ENCODE results near the gene USP49. TPM values are rescaled to one million over a fixed set of nuclear protein-coding genes. Genes with fewer than 3 reads are reported as not detected.

Gene USP49
- total RNA-seq, 1 donor from 2014 or later: 2.4 TPM

DNA sequence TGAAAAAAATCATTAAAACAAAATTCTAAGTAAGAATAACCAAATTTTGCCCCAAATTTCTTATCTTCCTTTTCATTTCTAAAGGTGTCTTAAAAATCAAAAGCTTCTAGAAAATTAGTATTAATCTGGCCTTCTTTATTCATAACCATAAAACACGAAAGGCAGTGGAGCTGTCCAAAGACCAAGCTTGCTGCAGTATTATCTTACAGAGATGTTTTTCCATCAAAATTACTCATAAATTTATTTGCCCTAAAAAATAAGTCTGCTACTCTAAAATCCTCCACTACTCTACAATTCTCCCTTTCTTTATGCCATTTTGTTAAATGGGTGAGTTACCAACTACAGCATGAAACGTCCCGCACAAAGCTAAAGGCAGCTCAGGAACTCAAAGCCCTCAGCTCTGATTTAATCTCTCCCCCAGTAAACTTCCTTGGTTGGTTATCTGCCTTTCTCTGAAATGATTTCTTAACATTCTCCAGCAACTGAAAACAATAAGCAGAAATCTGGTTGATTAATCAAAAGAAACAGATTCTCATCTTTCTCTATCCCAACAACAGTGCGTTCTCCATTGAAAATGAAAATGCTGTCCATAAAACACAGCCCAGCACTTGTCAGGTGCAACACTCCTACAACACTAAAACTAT is 2.1 kb downstream of the USP49 start:
- DNase-seq (ENCODE audit: low read depth): no peak

DNA sequence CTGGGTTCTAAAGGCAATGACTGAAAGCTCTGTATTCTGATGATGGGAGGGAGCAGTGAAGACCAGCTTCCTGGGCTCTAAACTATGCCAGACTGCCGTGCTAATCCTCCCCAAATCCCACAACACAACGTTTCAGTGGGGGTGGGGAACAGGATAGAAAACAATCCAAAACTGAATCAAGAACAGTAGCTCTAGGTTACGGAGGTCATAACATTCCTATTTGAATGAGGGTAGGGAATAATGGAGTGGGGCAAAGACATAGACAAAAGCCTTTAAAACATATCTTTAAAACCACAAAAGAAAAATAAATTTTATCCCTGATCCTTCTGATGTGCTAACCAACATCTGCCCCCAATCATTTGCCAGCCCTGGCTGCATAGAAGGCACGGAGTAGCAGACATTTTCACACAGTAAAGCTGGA is 7.8 kb downstream of the USP49 start:
- Histone ChIP-seq H3K36me3 (ENCODE audit: control insufficient read depth, insufficient read depth, low read length) (no peaks in the 10 kb centered on the region), H3K4me3 (ENCODE audit: low read depth, low read length) (no peak overlapping the region), H3K27me3 (ENCODE audit: control insufficient read depth, insufficient read depth, low read length) (no peaks in the 10 kb centered on the region)
- DNase-seq (ENCODE audit: low read depth): no peak
- TF ChIP-seq, protein P1, sequence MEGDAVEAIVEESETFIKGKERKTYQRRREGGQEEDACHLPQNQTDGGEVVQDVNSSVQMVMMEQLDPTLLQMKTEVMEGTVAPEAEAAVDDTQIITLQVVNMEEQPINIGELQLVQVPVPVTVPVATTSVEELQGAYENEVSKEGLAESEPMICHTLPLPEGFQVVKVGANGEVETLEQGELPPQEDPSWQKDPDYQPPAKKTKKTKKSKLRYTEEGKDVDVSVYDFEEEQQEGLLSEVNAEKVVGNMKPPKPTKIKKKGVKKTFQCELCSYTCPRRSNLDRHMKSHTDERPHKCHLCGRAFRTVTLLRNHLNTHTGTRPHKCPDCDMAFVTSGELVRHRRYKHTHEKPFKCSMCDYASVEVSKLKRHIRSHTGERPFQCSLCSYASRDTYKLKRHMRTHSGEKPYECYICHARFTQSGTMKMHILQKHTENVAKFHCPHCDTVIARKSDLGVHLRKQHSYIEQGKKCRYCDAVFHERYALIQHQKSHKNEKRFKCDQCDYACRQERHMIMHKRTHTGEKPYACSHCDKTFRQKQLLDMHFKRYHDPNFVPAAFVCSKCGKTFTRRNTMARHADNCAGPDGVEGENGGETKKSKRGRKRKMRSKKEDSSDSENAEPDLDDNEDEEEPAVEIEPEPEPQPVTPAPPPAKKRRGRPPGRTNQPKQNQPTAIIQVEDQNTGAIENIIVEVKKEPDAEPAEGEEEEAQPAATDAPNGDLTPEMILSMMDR (IDR thresholded peaks at IDR 0.05; ENCODE audit: insufficient read depth, low read length, poor library complexity, severe bottlenecking): no peak

More for the DNA sequence above, 2.1 kb downstream of the USP49 start:
- TF ChIP-seq, protein P1 (IDR thresholded peaks at IDR 0.05; ENCODE audit: insufficient read depth, low read length, poor library complexity, severe bottlenecking): no peak
- no peaks in the 10 kb centered on the region for H3K36me3 ChIP-seq (ENCODE audit: control insufficient read depth, insufficient read depth, low read length)
- no peaks in the 10 kb centered on the region for H3K27me3 ChIP-seq (ENCODE audit: control insufficient read depth, insufficient read depth, low read length)
- H3K4me3 ChIP-seq (ENCODE audit: low read depth, low read length): no peak overlapping the region

DNA sequence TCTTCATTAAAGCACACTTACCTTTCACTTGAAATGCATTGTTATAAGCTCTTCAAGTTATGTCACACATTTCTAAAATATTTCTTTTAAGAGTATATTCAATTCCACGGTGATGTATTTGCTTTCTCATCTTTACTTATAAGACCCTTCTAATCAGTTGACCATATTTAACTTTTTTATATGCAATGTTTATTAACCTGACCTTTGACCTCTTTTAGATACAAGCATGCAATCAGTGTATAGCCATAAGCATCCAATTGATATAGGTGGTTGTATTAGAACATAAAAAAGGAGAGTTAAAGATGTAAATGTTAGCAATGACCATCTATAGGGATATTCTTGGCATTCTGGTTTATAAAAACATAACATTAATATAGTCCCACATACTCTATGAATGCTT is 9.2 kb downstream of the USP49 start:
- TF ChIP-seq, protein P1 (IDR thresholded peaks at IDR 0.05; ENCODE audit: insufficient read depth, low read length, poor library complexity, severe bottlenecking): no peak
- H3K27me3 ChIP-seq (ENCODE audit: control insufficient read depth, insufficient read depth, low read length): no peaks in the 10 kb centered on the region
- no peak for DNase-seq (ENCODE audit: low read depth)
- no peaks in the 10 kb centered on the region for H3K36me3 ChIP-seq (ENCODE audit: control insufficient read depth, insufficient read depth, low read length)
- H3K4me3 ChIP-seq (ENCODE audit: low read depth, low read length): no peak overlapping the region

DNA sequence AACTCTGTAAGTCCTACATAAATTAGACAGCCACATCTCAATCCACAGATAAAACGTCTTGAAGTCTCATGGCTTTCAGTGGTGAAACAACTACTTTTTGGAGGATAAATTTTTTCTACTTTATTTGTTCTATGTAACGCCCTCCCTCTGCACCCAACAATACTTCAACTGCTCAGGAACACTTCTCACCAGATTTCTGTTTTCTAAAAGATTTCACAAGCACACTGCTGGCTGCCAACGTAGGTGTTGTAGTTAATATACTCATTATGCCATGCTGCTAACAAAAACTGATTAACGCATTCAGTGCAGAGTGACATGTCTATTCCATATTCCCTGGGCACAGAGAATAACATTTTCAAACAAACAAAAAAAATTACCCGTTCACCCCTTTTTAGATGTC is 10.2 kb downstream of the USP49 start:
- TF ChIP-seq, protein P1 (IDR thresholded peaks at IDR 0.05; ENCODE audit: insufficient read depth, low read length, poor library complexity, severe bottlenecking): no peak
- H3K27me3 ChIP-seq (ENCODE audit: control insufficient read depth, insufficient read depth, low read length): no peaks in the 10 kb centered on the region

DNA sequence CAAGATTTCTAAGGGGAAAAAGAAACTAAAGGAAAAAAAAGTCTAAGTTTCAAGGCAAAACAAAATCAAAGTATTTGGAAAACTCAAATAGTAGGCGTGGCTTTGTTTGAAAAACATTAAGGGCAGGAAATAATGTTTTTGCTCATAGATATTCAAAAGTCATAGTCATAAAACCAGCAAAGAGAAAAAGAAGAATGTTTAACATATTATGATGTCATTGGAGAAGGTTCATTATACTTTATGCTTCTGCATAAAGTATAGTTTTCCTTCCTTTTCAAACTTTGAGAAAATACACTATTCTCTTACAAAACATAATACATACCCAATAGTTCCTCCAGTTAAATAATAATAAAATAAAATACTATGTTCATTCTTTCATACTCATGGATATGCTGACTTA is 13.7 kb downstream of the USP49 start:
- no peaks in the 10 kb centered on the region for H3K27me3 ChIP-seq (ENCODE audit: control insufficient read depth, insufficient read depth, low read length)
- TF ChIP-seq, protein P1 (IDR thresholded peaks at IDR 0.05; ENCODE audit: insufficient read depth, low read length, poor library complexity, severe bottlenecking): no peak
- no peak overlapping the region for H3K4me3 ChIP-seq (ENCODE audit: low read depth, low read length)
- DNase-seq (ENCODE audit: low read depth): no peak
- no peaks in the 10 kb centered on the region for H3K36me3 ChIP-seq (ENCODE audit: control insufficient read depth, insufficient read depth, low read length)

More for the DNA sequence above, 10.2 kb downstream of the USP49 start:
- no peak for DNase-seq (ENCODE audit: low read depth)
- Histone ChIP-seq H3K36me3 (ENCODE audit: control insufficient read depth, insufficient read depth, low read length) (no peaks in the 10 kb centered on the region), H3K4me3 (ENCODE audit: low read depth, low read length) (no peak overlapping the region)

DNA sequence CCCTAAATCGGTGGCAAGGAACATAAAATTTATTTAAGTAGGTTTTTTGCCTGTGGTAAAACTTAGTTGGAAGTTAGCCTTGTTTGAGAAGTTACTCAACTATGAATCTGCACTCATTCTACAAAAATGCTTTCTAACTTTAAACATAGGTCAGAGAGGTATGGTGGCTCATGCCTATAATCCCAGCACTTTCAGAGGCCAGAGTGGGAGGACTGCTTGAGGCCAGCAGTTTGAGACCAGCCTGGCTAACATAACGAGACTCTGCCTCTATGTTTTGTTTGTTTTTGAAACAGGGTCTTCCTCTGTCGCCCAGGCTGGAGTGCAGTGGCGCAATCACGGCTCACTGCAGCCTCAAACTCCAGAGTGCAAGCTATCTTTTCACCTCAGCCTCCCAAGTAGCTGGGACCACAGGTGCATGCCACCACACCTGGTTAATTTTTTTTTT is 16.2 kb downstream of the USP49 start:
- Histone ChIP-seq H3K27me3 (ENCODE audit: control insufficient read depth, insufficient read depth, low read length) (no peaks in the 10 kb centered on the region), H3K4me3 (ENCODE audit: low read depth, low read length) (no peak overlapping the region), H3K36me3 (ENCODE audit: control insufficient read depth, insufficient read depth, low read length) (no peaks in the 10 kb centered on the region)
- DNase-seq (ENCODE audit: low read depth): no peak
- TF ChIP-seq, protein P1 (IDR thresholded peaks at IDR 0.05; ENCODE audit: insufficient read depth, low read length, poor library complexity, severe bottlenecking): no peak

Measured in kidney epithelial cell (primary cell).